Measurements from ENCODE around the gene GPR62.

- TF ChIP-seq CTCF (conservative IDR thresholded peaks at IDR 0.05 in 1 of 2, IDR thresholded peaks at IDR 0.05 in 1 of 2; ENCODE audit: extremely low read depth in 1 of 2, insufficient read depth in 1 of 2, low read depth in 1 of 2, low read length in 2 of 2) (no peak), EZH2 (IDR thresholded peaks at IDR 0.05; ENCODE audit: borderline replicate concordance, low read length) (no peak)
These were observed 47.2 kb upstream of the GPR62 start for GRCh38 chr3:51908026-51908425.
